ENCODE measurements around the gene LUC7L3. TPM values are rescaled to one million over a fixed set of nuclear protein-coding genes. Genes with fewer than 3 reads are reported as not detected.

Gene LUC7L3
- total RNA-seq, 1 experiment from 2014 or later: 136 TPM

GRCh38 chr17:50770346-50770745, 50.9 kb downstream of the LUC7L3 start:
- intact Hi-C loops (cut with micrococcal nuclease; ENCODE audit: unreplicated experiment): no loop called here

GRCh38 chr17:50771991-50772785, 52.8 kb downstream of the LUC7L3 start:
- POLR2A ChIA-PET: no interaction called here
- Histone ChIP-seq H3K4me3 (ENCODE audit: low read depth in 2 of 2, low read length in 2 of 2) (no peak overlapping the region), H3K9me3 (ENCODE audit: control insufficient read depth, insufficient read depth, low read depth, low read length) (no peaks in the 10 kb centered on the region), H3K27ac (ENCODE audit: low read length) (no peak overlapping the region), H3K36me3 (ENCODE audit: control insufficient read depth, insufficient read depth, low read length) (no peaks in the 10 kb centered on the region), H3K4me1 (ENCODE audit: control insufficient read depth, insufficient read depth, low read length) (no peaks in the 10 kb centered on the region), H3K27me3 (ENCODE audit: control insufficient read depth, insufficient read depth, low read length) (no peaks in the 10 kb centered on the region)
- CTCF ChIA-PET: interaction anchor here (0.7 kb wide), 1 partner anchor 229 kb away, joined by 5 read pairs; no protein-coding TSS in a partner anchor
- no peak for ATAC-seq
- no peak for DNase-seq (ENCODE audit: low read depth, low spot score)
- in situ Hi-C loops (cut with HindIII; ENCODE audit: low pct_unique_long_range_greater_than_20kb, low sequenced_read_pairs) (no loop called here), intact Hi-C loops (cut with micrococcal nuclease; ENCODE audit: unreplicated experiment) (no loop called here)
- BruUV-seq (replicated peaks): no TSS peak
- TF ChIP-seq POLR2AphosphoS5 (IDR thresholded peaks at IDR 0.05; ENCODE audit: low read depth, low read length) (no peak), SIN3A (IDR thresholded peaks at IDR 0.05; ENCODE audit: borderline replicate concordance, insufficient read depth, low read depth, low read length) (no peak), TCF7L2 (IDR thresholded peaks at IDR 0.05; ENCODE audit: low read depth, low read length) (no peak), REST (IDR thresholded peaks at IDR 0.05; ENCODE audit: insufficient read depth in 1 of 2, low read depth in 2 of 2, low read length in 1 of 2) (no peak), CTCF (IDR thresholded peaks at IDR 0.05) (no peak)

More at GRCh38 chr17:50770346-50770745, 50.9 kb downstream of the LUC7L3 start:
- ATAC-seq (no peak), DNase-seq (ENCODE audit: low read depth, low spot score) (no peak)
- H3K27me3 ChIP-seq (ENCODE audit: control insufficient read depth, insufficient read depth, low read length): no peaks in the 10 kb centered on the region
- H3K36me3 ChIP-seq (ENCODE audit: control insufficient read depth, insufficient read depth, low read length): no peaks in the 10 kb centered on the region
- no peak for TF ChIP-seq REST (IDR thresholded peaks at IDR 0.05; ENCODE audit: insufficient read depth in 1 of 2, low read depth in 2 of 2, low read length in 1 of 2)
- no peaks in the 10 kb centered on the region for H3K4me1 ChIP-seq (ENCODE audit: control insufficient read depth, insufficient read depth, low read length)
- no peak overlapping the region for H3K4me3 ChIP-seq (ENCODE audit: low read depth in 2 of 2, low read length in 2 of 2)
- POLR2A ChIA-PET: no interaction called here
- H3K9me3 ChIP-seq (ENCODE audit: control insufficient read depth, insufficient read depth, low read depth, low read length): no peaks in the 10 kb centered on the region
- in situ Hi-C loops (cut with HindIII; ENCODE audit: low pct_unique_long_range_greater_than_20kb, low sequenced_read_pairs): no loop called here
- CTCF ChIA-PET: no interaction called here
- no TSS peak for BruUV-seq (replicated peaks)
- H3K27ac ChIP-seq (ENCODE audit: low read length): no peak overlapping the region

Measured in Panc1 (cell line).